ENCODE measurements around the gene ICAM2. TPM values are rescaled to one million over a fixed set of nuclear protein-coding genes. Genes with fewer than 3 reads are reported as not detected.

ICAM2 gene
- total and polyA plus RNA-seq, 2 donors (not counting 3 experiments of a cell fraction or from before 2014, with no cell fraction given) = 586 to 2,377 TPM

- ChIA-PET CTCF (interaction anchor here (0.7 to 2.9 kb wide), 6 partner anchors 10 to 132 kb away, joined by 3 to 19 read pairs (median 5); no protein-coding TSS in a partner anchor), POLR2A (no interaction called here)
- Histone ChIP-seq H3K27ac (ENCODE audit: insufficient read depth, low read depth, low read length) (no peak overlapping the region), H3K4me3 (replicated peaks in 1 of 3; ENCODE audit: insufficient read depth in 1 of 3, low read depth in 1 of 3, low read length in 3 of 3) (no peak overlapping the region), H3K36me3 (ENCODE audit: control insufficient read depth in 2 of 2, extremely low read depth in 1 of 2, insufficient read depth in 2 of 2, low read length in 2 of 2) (peaks cover 5 to 35% of the 10 kb centered on the region in 2 experiments), H3K79me2 (ENCODE audit: control insufficient read depth, insufficient read depth, low read length) (no peaks in the 10 kb centered on the region), H3K9ac (replicated peaks; ENCODE audit: extremely low read depth, insufficient read depth, low read length) (no peak overlapping the region), H3K9me1 (replicated peaks; ENCODE audit: control insufficient read depth, extremely low read depth, insufficient read depth, low read length) (no peaks in the 10 kb centered on the region), H2AFZ (ENCODE audit: low read depth, low read length) (no peak overlapping the region), H3K9me3 (replicated peaks; ENCODE audit: control insufficient read depth, insufficient read depth, low read length) (no peaks in the 10 kb centered on the region), H3K4me2 (ENCODE audit: insufficient read depth, low read length) (no peak overlapping the region), H3K4me1 (ENCODE audit: control insufficient read depth, extremely low read depth, insufficient read depth, low read length) (no peaks in the 10 kb centered on the region), H3K27me3 (ENCODE audit: control insufficient read depth in 2 of 2, insufficient read depth in 2 of 2, low read length in 2 of 2) (no peaks in the 10 kb centered on the region), H4K20me1 (replicated peaks; ENCODE audit: control insufficient read depth, extremely low read depth, insufficient read depth, low read length) (no peaks in the 10 kb centered on the region)
- TF ChIP-seq POLR2AphosphoS5 (IDR thresholded peaks at IDR 0.05; ENCODE audit: insufficient read depth, low read depth, low read length) (no peak), POLR2A (IDR thresholded peaks at IDR 0.05; ENCODE audit: low read depth, low read length) (no peak), MYC (IDR thresholded peaks at IDR 0.05; ENCODE audit: low read depth, low read length) (no peak), EZH2 (IDR thresholded peaks at IDR 0.05; ENCODE audit: borderline replicate concordance, low read depth, low read length, severe bottlenecking) (no peak)
- dilution Hi-C loops (cut with MboI; ENCODE audit: extremely low pct_ligation_motif_present, low sequenced_read_pairs) (no loop called here), intact Hi-C loops (cut with micrococcal nuclease) (no loop called here)
- BruUV-seq (replicated peaks) = no TSS peak
- DNase-seq (ENCODE audit: low read depth, low spot score) (no peak), FAIRE-seq (no peak)
These were observed 30.7 kb upstream of the ICAM2 start for GRCh38 chr17:64051153-64051552.

GRCh38 chr17:64048805-64049204, 28.4 kb upstream of the ICAM2 start:
- Histone ChIP-seq H3K9me3 (replicated peaks; ENCODE audit: control insufficient read depth, insufficient read depth, low read length) (no peaks in the 10 kb centered on the region), H3K27me3 (ENCODE audit: control insufficient read depth in 2 of 2, insufficient read depth in 2 of 2, low read length in 2 of 2) (no peaks in the 10 kb centered on the region), H3K9ac (replicated peaks; ENCODE audit: extremely low read depth, insufficient read depth, low read length) (no peak overlapping the region), H3K27ac (ENCODE audit: insufficient read depth, low read depth, low read length) (no peak overlapping the region), H3K4me2 (ENCODE audit: insufficient read depth, low read length) (no peak overlapping the region), H2AFZ (ENCODE audit: low read depth, low read length) (no peak overlapping the region), H3K9me1 (replicated peaks; ENCODE audit: control insufficient read depth, extremely low read depth, insufficient read depth, low read length) (no peaks in the 10 kb centered on the region), H3K4me3 (replicated peaks in 1 of 3; ENCODE audit: insufficient read depth in 1 of 3, low read depth in 1 of 3, low read length in 3 of 3) (no peak overlapping the region), H3K79me2 (ENCODE audit: control insufficient read depth, insufficient read depth, low read length) (no peaks in the 10 kb centered on the region), H3K36me3 (ENCODE audit: control insufficient read depth in 2 of 2, extremely low read depth in 1 of 2, insufficient read depth in 2 of 2, low read length in 2 of 2) (peaks cover 5 to 44% of the 10 kb centered on the region in 2 experiments), H3K4me1 (ENCODE audit: control insufficient read depth, extremely low read depth, insufficient read depth, low read length) (no peaks in the 10 kb centered on the region), H4K20me1 (replicated peaks; ENCODE audit: control insufficient read depth, extremely low read depth, insufficient read depth, low read length) (no peaks in the 10 kb centered on the region)
- dilution Hi-C loops (cut with MboI; ENCODE audit: extremely low pct_ligation_motif_present, low sequenced_read_pairs) = loop anchor here (25.0 kb wide), 1 partner anchor 88 kb away; the partner anchor contains the start of gene ERN1
- POLR2A ChIA-PET = no interaction called here
- intact Hi-C loops (cut with micrococcal nuclease) = no loop called here
- CTCF ChIA-PET = interaction anchor here (1.4 to 2.9 kb wide), 5 partner anchors 20 to 102 kb away, joined by 5 to 19 read pairs (median 9); no protein-coding TSS in a partner anchor
- TF ChIP-seq MYC (IDR thresholded peaks at IDR 0.05; ENCODE audit: low read depth, low read length) (no peak), POLR2A (IDR thresholded peaks at IDR 0.05; ENCODE audit: low read depth, low read length) (no peak), JUN (IDR thresholded peaks at IDR 0.05; ENCODE audit: borderline replicate concordance, insufficient read depth, insufficient read length, low read depth) (no peak), GATA2 (IDR thresholded peaks at IDR 0.05; ENCODE audit: insufficient read depth, insufficient read length, low read depth, low read length) (no peak), POLR2AphosphoS5 (IDR thresholded peaks at IDR 0.05; ENCODE audit: insufficient read depth, low read depth, low read length) (no peak), CTCF (IDR thresholded peaks at IDR 0.05; ENCODE audit: extremely low read depth in 1 of 2, insufficient read depth in 1 of 2, low read depth in 1 of 2, low read length in 2 of 2) (no peak), MAX (IDR thresholded peaks at IDR 0.05; ENCODE audit: insufficient read depth, insufficient read length) (no peak), FOS (IDR thresholded peaks at IDR 0.05; ENCODE audit: borderline replicate concordance, insufficient read depth, low read length) (no peak), EZH2 (IDR thresholded peaks at IDR 0.05; ENCODE audit: borderline replicate concordance, low read depth, low read length, severe bottlenecking) (no peak)
- no peak for DNase-seq (ENCODE audit: low read depth, low spot score)
- BruUV-seq (replicated peaks) = no TSS peak
- FAIRE-seq = no peak
